ENCODE data around the gene MYH6.
"Not testable (repeated sequence)": the region's sequence is repeated elsewhere in the genome, so short reads cannot be mapped to it uniquely, and the experiment has no call there.

MYH6 gene

DNA sequence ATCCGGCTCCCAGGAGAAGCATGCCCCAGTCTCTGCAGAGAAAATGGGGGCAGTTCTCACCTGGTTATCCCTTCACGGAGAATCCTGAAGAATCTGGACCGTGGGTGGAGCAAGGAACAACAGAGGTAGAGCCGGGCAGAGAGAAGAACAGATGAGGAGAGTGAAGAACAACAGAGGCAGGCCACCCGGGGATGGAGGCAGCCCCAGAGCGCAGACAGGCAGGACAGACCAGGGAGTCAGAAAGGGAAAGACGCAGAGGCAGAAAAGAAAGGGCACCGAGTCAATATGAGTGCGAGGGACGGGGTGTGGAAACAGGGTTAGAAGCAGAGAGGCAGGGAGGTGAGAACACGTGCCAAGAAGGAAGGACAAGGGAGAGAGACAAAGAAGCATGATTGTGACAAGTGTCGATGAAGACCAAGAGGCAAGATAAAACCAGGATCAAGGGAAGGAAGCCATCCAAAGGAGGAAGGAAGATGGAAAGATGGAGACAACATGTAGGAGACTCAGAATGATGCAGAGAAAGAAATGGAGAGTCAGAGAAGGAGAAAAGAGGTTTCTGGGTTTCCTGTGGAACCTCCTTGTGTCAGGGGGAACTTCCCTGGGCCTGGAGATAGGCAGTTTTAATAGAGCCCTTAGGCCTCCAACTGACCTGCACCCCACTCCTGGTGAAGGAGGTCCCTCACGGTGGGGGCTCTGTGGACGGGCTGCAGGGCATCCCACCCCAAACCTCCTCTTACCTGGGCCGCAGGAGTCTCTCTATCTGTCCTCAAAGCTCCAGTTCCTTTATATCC, at the start of gene MYH6:
TSS of gene MYH6 (minus strand) at position 758 of the 791 bp plus-strand sequence. CDS start 1,050 bp downstream, outside the sequence.
- no peak for DNase-seq (ENCODE audit: low spot score)

DNA sequence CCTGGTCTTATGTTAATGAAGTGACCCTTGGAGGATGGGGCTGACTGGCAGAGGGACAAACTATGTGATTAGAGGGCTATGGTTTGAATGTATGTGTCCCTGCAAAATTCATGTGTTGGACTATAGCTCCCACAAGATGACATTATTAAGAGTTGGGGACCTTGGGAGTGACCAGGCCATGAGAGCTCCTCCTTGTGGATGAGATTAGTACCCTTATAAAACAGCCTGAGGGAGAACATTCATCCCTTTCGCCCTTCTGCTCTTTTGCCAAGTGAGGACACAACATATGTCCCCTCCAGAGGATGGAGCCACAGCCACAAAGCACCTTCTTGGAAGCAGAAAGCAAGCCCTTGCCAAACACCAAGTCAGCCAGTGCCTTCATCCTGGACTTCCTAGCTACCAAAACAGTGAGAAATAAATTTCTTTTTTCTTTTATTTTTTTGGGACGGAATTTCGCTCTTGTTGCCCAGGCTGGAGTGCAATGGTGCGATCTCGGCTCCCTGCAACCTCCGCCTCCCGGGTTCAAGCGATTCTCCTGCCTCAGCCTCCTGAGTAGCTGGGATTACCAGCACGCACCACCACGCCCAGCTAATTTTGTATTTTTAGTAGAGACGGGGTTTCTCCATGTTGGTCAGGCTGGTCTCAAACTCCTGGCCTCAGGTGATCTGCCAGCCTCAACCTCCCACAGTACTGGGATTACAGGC, 49.0 kb upstream of the MYH6 start:
- DNase-seq (ENCODE audit: low spot score), result not testable (repeated sequence)

DNA sequence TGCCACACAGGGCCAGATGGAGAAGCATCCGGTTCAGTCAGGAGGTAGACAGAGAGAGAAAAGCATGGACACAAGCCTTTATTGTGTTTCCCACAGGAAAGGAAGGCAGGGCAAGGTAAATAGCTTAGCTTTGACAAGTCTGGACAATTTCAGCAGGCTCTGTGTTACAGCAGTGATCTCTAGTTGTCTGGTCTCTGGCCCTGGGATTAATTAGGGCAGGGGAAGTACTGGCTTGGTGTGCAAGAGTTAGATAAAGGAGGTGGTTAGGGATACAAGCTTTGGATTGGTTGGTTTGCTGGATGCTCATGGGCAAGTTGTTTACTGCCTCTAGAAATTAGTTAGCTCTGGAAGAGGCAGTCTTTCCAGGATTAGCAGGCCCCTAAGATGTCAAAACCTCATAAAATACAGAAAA, 46.4 kb upstream of the MYH6 start:
- DNase-seq (ENCODE audit: low spot score), result no peak

DNA sequence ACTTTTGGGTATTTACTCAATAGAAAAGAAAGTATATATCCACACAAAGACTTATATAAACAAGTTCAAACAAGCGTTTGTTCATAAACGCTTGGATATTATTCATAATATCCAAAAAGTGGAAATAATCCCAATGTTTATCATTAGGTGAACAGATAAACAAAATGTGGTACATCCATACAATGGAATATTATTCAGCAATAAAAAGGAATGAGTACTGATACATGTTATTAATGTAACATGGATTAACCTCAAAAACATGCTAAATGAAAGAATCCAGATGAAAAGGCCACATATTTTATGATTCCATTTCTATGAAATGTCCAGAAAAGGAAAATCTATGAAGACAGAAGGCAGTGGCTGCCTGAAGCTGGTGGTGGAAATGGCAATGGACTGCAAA, 44.2 kb upstream of the MYH6 start:
- DNase-seq (ENCODE audit: low spot score), result no peak

DNA sequence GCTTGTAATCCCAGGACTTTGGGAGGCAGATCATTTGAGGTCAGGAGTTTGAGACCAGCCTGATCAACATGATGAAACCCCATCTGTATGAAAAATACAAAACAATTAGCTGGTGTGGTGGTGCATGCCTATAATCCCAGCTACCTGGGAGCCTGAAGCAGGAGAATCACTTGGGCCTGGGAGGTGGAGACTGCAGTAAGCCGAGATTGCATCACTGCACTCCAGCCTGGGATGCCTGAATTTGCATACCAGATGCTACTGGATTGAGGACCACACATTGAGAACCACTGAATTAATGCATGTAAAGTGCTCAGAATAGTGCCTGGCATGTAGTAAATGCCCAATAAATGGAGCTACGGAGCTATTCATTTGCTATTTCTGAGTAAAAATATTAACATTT, 42.3 kb upstream of the MYH6 start:
- no peak for DNase-seq (ENCODE audit: low spot score)

DNA sequence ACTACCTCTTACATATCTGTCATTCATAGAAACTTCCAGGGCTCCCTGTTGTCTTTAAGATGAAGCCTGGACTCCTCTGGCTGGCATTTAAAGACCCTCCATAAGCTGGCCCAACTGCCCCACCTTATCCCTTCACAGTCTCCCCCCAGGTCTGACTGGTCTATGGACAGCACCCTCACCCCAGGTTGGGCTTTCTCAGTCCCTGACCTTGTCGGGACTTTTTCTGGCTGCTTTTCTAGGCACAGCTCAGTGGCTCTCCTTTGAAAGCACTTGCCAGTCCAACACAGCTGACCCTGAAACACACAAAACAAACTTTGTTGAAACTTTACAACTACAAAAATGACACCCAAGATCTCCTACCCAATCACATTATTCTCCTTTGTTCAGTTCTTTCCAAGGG, 41.2 kb upstream of the MYH6 start:
- no peak for DNase-seq (ENCODE audit: low spot score)

DNA sequence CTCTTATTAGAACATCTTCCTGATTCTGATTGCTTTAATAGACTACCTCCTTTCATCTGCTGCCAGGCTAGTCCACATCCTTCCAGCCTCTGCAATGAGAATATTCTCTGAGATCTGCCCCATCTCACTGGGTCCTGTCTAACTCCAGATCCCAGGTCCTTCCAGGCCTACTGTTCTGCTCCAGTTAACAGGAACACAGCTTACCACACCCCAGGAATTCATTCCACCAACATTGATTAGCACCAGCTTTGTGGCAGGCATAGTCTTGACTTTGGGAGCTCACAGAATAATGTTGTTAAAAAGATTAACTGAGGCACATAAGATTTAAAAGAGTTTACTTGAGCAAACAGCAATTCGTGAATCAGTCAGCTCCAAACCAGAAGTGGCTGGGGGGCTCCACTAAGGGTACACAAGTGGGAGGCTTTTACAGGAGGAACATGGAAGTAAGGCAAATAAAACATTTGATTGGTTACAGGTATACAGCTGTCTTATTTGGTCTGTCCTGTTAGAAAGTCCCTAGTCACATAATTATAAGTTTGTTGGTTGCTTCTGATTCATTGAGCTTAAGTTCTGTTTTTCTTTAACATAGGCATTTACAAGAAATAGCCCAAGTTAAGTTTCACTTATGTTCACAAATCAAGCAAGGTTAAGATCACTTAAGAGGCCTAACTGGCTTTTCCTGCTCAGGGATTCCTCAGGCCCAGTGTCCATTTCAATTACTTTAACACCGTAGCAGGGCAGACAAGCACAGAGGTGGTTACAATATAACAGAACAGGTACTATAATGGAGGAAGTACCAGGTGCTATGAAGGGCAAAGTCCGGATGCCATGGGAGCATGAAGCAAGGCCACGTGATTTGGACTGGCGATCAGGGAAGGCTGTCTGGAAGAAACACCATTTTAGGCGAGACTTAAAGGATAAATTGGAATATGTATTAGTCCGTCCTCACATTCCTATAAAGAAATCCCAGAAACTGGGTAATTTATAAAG, 39.6 kb upstream of the MYH6 start:
- DNase-seq (ENCODE audit: low spot score), result no peak

DNA sequence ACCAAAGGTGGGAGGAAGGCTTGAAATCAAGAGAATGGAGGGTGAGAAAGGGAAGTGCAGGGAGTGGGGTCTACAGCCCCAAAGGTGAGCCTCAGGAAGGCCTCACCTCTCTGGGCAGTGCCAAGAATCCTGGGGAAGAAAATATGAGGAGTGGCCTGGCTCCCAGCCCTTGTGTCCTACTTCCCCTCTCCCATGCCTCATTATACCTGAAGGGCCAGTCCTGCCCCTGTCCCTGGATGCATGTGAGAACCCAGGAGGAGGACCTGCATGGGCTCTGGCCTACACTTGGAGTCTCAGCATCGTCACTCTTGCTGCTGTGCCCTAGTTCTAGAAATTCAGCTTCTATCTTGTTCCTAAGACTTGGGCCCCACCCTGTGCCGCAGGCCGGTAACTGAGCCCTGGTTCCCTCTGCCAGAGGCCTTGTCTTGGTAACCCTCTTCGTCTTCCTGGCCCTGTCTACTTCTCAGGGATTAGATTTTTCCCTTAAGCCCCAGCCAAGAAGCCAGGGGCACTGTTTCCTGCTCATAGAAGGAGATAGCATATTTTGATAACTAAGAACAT, 38.3 kb upstream of the MYH6 start:
- peak; percentile 37 for DNase-seq (ENCODE audit: low spot score)

DNA sequence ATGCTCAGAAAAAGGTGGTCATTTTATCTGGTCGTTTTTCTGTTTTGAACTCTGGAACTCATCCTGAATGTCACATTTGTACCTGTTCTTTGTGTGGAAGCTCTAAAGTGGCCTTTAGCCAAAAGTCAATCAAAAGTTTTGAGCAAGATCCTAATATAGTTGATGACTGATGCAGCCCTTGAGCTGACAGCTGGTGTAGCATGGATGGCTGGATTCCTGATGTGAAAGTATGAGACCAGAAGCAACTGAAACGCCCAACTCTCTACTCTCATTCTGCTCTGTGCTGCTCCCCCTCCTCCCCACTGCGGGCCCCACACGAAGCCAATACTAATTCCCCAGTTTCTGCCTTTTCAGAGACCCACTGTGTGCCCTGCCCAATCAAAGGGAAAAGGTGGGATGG, 37.7 kb upstream of the MYH6 start:
- DNase-seq (ENCODE audit: low spot score), result peak; percentile 34

DNA sequence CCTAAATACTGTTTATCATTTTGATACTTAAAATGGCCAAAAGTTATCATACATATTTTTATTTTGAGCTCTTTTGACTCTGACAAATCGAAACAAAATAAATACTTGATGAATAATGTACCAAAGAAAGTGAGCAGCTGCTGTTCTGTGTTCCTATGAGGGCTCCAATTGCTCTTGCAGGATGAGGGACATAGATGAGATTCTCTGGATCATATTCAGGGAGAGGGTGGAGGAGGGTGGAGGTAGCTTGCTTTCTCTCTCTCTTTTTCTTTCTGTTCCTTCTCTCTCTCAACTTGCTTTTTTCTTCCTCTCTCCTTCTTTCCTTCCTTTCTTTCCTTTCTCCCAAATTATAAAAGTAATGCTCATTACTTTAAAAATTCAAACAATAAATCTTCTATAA, 36.2 kb upstream of the MYH6 start:
- no peak for DNase-seq (ENCODE audit: low spot score)

DNA sequence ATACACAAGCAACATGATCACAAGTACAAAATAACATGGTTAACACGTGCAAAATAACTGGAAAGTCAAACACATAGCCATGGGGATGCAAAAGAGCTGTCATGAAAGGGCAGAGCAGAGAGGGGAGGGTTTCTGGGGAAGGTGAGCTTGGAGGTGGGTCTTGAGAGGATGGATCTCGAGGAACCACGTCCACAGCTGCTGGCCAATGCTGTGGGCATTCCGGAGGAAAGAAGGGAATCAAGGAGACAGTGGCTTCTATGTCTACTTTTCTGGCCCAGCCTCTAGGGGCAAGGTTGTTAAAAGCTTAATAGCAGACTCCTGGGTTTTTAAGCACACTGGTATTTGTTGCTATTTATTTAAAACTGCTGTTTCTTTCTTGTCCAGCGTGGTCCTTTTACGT, 35.8 kb upstream of the MYH6 start:
- no peak for DNase-seq (ENCODE audit: low spot score)

DNA sequence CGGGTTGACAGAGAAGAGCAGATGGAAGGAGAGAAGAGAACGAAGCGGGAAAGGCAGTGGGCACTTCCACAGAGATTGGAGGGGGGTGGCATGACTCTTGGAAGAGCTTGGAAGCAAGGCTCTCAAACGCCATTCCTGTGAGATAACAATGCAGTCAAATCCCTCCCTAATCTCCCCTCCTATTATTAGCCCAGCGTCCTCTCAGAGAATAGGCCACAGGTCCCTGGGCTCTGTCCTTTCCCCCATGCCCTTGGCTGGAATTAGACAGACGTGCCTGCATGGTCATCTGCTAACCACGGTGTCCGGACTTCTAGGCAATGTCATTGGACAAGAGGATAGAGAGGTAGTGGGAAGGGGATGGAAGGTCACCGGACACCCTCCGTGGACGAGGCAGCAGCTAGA, 35.3 kb upstream of the MYH6 start:
- DNase-seq (ENCODE audit: low spot score), result peak; percentile 46

DNA sequence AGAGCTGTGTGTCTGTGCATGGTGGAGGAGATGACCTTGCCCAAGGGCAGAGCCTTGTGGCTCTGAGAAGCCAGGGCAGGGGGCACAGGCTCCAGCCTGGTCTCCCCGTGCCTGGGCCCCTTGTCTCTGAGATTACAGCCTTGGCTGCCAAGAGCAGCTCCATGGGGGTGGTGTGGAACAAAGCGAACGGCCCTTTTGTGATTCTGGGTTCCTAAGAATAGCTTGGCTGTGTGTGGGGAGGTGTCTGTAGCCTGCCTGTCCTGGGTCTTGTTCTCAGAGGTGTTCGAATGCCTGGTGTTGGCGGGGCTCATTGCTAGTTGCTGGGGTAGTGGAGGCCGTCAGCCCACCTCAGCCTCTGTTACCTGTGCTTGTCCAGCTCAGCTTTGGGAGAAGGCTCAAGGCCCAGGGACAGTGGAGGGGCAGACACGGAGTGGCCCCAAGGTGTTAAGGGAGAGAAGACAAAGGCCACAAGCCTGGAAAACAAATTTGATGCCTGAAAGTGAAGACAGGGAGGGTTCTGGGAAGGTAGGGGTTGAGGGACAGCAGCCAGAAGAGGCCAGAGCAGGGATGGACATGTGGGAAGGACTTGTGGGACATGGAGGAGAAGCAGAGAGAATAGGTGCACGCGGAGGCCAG, 34.8 kb upstream of the MYH6 start:
- peak; percentile 49 for DNase-seq (ENCODE audit: low spot score)

DNA sequence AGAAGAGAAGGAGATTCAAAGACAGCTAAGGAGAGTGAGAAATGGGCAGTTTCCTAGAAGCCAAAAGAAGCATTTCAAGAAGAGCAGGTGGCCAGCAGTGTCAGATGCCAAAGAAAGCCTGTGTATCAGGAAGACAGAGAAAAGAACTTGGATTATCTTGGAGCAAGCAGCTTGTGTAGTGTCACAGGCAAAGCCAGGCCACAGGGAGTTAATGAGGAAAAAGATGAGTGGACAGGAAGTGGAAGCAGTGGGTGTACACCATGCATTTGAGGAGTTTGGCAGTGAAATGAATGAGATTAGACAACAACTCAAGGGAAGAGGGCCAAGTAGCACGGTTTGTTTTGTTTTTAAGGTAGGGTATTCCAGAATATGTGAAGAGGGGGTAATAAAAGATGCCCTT, 33.0 kb upstream of the MYH6 start:
- DNase-seq (ENCODE audit: low spot score), result peak; percentile 25

DNA sequence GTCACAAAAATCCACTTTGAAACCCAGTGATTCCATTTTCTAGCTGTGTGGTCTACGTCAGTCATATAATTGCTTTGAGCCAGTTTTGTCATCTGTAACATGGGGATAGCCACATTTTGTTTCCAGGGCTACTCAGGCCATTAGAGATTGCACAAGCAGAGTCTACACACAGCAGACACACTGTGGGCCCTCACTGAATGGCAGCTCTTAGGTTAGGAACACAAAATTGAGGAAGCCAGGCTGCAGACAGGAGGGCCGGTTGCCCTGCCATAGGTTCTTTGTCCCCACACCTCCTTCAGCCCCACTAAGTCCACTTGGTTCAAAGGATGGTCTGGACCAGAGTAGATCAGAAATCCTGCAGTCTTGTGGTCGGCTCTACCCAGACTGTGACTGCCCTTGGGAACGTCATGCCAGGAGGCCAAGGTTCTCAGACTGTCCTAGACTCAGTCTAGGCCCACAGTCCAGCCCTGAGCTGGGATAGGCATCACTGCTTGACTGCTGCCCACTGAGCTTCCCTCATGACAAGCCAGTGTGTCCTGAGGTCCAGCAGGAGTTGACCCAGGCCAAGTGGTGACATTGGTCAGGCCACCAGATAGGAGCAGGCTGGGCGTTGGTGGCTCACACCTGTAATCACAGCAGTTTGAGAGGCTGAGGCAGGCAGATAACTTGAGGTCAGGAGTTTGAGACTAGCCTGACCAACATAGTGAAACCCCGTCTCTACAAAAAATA, 31.2 kb upstream of the MYH6 start:
- peak; percentile 29 for DNase-seq (ENCODE audit: low spot score)

DNA sequence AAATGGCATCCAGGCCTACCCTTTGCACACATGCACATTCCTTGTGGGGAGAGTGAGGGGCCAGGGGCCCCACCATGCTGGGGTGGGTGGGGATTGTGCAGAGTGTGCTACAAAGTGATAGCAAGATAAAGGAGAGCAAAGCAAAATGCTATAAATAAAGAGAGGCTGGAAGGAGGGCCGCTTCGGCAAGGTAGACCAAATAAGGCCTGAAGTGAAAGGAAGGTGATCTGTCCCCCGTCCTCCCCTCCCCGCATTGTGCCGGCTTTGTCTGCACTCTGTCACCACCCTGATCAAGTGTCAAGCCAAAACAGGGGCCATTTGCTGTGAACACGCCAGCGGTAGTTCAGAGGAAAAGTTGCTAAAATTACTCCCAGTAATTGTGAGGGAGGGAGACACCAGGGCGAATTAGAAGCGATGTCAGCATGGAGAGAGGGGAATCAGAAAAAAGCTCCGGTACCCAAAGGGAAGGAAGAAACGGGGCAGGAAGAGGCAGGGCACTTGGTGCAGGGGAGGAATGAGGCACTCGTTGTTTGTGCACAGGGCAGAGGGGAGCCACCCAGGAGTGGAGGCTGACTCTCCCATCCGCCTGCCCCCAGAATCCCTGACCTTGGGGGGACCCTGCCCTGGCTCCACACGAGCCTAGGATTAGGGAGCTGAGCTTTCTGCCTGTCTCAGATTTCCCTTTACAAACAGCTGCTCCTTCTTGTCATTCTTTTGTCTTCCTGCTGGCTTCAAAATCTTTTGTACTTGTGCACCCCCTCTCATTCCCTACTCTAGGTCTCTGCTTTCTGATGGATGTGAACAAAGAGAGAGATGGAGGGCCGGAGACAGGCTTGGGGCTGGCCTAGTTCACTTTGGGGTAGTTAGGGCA, 30.3 kb upstream of the MYH6 start:
- DNase-seq (ENCODE audit: low spot score), result peak; percentile 55

DNA sequence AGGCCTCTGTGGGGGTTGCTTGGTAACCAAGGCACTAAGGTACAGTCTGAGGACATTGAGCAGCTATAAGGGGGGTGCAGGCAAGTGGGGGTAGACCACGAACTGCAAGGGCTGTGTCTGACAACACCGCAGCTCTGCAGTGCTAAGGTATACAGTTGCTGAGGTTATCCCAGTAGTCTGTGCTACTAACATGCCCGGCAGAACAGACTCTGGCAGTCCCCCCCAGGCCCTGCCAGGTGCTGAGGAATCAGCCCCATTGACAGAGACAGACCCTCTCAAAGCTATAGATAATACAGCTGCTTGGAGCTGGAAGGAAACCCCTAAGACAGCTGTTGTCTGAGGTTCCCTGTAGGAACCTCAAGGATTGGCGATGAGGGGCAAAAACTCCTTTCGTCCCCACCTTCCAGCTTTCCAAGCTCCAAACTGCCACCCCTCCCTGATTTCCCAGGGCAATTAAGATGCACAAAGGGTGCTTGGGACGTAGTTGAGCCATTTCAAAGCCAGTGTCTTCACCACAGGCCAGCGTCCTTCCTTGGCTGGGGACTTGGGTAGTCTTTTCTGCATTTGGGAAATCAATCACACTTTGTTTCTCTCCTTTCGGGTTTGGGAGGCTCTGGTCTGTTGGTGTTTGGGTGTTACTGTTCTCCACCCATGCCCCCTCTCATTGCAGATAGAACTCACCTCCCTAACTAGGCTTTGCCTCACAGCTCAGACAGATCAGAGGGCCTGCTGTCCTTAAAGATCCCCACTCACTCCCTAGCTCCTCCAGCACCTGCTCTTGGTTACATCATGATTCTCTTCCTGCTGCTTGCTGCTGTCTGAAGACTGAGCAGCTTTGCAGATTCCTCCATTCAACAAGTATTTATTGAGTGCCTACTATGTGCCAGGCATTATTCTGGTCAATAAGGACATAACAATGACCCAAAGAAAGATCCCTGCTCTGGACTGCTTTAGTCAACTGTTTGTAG, 29.3 kb upstream of the MYH6 start:
- DNase-seq (ENCODE audit: low spot score), result peak; percentile 37

DNA sequence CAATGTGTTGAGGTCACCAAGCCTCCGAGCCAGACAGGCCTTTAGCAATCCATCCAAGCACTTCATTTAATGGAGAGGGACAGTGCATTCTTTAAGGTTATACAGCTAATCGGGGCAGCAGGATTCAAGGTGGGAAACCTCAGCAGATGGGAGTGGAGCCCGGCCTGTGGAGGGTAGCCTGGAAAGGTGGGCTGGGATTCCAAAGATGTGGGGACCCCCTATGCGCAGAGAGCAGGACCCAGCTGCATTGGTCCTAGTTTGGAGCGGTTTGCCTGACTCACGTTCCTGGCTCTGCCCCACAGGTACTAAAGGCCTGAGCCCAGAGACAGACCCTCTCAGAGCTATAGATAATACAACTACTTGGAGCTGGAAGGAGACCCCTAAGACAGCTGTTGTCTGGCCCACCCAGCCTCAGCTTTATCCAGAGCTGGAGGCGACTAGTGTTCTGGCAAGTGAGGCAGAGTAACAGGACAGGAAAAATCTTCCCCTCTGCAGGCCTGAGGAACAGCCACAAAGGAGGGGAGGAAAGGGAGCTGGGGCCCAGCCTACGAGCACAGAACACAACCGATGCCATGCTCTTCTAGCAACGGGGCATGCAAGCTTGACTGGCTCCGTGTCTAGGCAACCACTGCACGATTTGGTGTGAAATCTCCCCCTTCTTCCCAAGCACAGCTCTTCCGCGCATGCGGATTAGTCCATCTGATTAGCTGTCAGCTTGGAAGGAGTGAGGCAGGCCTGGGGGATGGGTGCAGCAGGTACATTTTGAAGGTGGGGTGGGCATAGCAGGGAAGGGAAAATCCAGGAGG, 28.5 kb upstream of the MYH6 start:
- peak; percentile 73 for DNase-seq (ENCODE audit: low spot score)

Measured in ecto neural progenitor cell (in vitro differentiated cells).